AG04450 (cell line): Measurements from ENCODE around the gene SLC39A9. TPM values are rescaled to one million over a fixed set of nuclear protein-coding genes. Genes with fewer than 3 reads are reported as not detected.

Experiments
- CTCF ChIA-PET: fragments of 300-600, 350-600 bp; formaldehyde crosslinking; extraction: SDS; loops from one replicate; lab custom pipeline; 2022; ENCODE audit warnings: antibody characterized with exemption, inconsistent platforms; lab: Charles Lee
- POLR2A ChIA-PET: fragments of 350-600 bp; formaldehyde crosslinking; extraction: SDS; loops from one replicate; lab custom pipeline; 2021; ENCODE audit warnings: antibody characterized with exemption, inconsistent platforms; lab: Yijun Ruan, JAX
- DNase-seq: peaks from one replicate; pipeline ENCODE4 v3.0.0-alpha.2; 2011; ENCODE audit warnings: low read depth, low spot score
- H3K27ac ChIP-seq: one replicate; pipeline ENCODE4 v1.5.1; 2012; ENCODE audit warnings: low read depth, low read length, control low read depth
- H3K27me3 ChIP-seq: one replicate; pipeline ENCODE4 v1.6.0; 2012; ENCODE audit warnings: low read length; ENCODE audit not compliant: control insufficient read depth, insufficient read depth
- H3K4me3 ChIP-seq: 2 replicates; pipeline ENCODE4 v1.5.1; 2011; ENCODE audit warnings: mild to moderate bottlenecking, low read depth, low read length, control low read depth
- H3K9me3 ChIP-seq: 2 replicates; pipeline ENCODE4 v1.5.1; 2012; ENCODE audit warnings: low read length; ENCODE audit not compliant: control insufficient read depth, insufficient read depth
- polyA plus RNA-seq: library from polyadenylated mRNA; depleted of rRNA; stranded (reverse); fragments of >200 nt; gene quantifications from 2 replicates; pipeline ENCODE4 v1.2.3, GENCODE V29; 2011
- TF ChIP-seq, protein P1 (sequence below): IDR thresholded peaks from 2 replicates; pipeline ENCODE4 v1.5.1; 2011; ENCODE audit warnings: low read depth, low read length, control low read depth, inconsistent platforms

SLC39A9 gene
- polyA plus RNA-seq, 1 experiment, result 82.2 TPM

DNA sequence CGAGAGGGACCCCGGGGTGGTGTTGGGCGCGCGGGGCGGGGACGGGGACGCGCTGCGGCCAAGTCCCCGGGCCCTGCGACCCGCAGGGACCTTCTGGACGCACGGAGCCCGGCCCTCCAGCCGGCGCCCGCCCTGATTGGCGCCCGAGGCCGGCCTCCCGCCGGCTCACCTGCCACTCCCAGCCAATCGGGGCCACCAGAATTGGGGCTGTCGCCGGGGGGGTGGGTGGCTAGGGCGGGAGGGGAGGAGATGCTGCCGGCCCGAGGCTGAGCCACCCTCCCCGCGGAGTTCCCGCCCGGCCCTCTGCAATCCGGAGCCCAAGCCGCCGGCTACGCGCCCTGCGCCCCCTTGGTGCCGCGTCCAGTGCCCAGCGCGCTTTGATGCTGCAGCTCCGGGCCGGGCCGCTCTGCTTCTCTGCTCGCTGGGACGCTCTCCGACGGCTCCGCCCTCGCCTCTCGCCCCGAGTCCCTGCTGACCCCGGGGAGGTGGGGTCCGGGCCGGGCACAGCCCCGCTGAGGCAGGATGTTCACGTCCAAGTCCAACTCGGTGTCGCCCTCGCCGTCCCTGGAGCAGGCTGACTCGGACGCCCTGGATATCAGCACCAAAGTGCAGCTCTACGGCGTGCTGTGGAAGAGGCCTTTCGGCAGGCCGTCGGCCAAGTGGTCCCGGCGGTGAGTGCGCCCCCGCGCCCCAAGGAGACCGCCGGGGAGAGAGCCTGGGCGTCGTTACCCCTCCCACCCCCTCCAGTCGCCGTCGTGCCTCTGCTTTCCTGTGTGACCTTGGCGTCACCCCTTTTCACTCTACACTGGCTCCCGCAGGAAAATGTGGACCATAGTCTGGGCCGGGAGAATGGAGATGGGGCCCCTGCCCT is 86.2 kb downstream of the SLC39A9 start, which contains the start of gene PLEKHD1:
TSS of gene PLEKHD1 (plus strand) at position 285 of the 871 bp plus-strand sequence. CDS start at position 523, 238 bp downstream.
- CTCF ChIA-PET, result no interaction called here
- Histone ChIP-seq H3K27me3 (peaks cover 68% of the 10 kb centered on the region), H3K4me3 (peak within 1 kb of the TSS; percentile 10), H3K9me3 (no peaks in the 10 kb centered on the region), H3K27ac (no peak within 1 kb of the TSS)
- POLR2A ChIA-PET, result no interaction called here
- DNase-seq, result no peak
- TF ChIP-seq, protein P1, sequence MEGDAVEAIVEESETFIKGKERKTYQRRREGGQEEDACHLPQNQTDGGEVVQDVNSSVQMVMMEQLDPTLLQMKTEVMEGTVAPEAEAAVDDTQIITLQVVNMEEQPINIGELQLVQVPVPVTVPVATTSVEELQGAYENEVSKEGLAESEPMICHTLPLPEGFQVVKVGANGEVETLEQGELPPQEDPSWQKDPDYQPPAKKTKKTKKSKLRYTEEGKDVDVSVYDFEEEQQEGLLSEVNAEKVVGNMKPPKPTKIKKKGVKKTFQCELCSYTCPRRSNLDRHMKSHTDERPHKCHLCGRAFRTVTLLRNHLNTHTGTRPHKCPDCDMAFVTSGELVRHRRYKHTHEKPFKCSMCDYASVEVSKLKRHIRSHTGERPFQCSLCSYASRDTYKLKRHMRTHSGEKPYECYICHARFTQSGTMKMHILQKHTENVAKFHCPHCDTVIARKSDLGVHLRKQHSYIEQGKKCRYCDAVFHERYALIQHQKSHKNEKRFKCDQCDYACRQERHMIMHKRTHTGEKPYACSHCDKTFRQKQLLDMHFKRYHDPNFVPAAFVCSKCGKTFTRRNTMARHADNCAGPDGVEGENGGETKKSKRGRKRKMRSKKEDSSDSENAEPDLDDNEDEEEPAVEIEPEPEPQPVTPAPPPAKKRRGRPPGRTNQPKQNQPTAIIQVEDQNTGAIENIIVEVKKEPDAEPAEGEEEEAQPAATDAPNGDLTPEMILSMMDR, result no peak

DNA sequence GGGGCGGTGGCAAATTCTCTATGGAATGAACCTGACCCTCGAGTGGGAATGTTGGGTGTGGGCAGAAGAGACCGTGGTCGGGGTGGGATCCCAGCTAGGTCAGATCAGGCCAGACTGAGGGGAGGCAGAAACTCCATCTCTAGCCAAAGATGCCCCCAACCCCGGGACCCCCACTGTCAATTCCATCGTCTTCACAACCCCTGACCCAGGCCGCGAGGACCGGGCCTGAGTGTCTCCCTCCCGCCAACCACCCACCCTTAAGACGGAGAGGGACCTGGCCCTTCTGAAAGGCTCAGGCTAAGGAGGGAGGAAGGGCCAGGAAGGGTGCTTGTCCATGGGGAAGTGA is 86.8 kb downstream of the SLC39A9 start:
- TF ChIP-seq, protein P1, result no peak
- Histone ChIP-seq H3K4me3 (no peak overlapping the region), H3K27me3 (peaks cover 74% of the 10 kb centered on the region), H3K27ac (no peak overlapping the region), H3K9me3 (no peaks in the 10 kb centered on the region)
- ChIA-PET CTCF (no interaction called here), POLR2A (no interaction called here)
- DNase-seq, result no peak

DNA sequence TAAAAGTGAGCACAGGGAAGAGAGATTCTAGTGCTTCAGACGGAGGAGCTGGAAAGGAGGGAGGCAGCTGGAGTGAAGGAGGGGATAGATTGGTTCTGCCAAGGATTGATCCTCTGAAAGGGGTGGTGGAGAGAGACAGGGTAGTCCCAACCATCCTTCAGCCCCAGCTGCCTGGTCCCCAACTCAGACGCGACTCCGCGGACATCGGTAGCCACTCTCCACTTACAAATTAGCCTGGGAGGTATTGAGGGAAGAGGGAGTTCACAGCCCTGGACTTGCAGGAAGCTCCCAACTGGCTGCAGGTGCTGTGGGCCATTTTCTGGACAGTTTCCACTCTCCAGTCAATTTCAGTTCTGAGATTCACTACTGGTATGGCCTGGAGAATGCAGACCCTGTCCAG is 87.2 kb downstream of the SLC39A9 start:
- peaks cover 73% of the 10 kb centered on the region for H3K27me3 ChIP-seq
- no peak overlapping the region for H3K4me3 ChIP-seq
- no peaks in the 10 kb centered on the region for H3K9me3 ChIP-seq
- no peak for DNase-seq
- ChIA-PET POLR2A (no interaction called here), CTCF (interaction anchor here (1.0 kb wide), 1 partner anchor 11 kb away, joined by 3 read pairs; no protein-coding TSS in a partner anchor)
- no peak overlapping the region for H3K27ac ChIP-seq
- TF ChIP-seq, protein P1, result no peak

DNA sequence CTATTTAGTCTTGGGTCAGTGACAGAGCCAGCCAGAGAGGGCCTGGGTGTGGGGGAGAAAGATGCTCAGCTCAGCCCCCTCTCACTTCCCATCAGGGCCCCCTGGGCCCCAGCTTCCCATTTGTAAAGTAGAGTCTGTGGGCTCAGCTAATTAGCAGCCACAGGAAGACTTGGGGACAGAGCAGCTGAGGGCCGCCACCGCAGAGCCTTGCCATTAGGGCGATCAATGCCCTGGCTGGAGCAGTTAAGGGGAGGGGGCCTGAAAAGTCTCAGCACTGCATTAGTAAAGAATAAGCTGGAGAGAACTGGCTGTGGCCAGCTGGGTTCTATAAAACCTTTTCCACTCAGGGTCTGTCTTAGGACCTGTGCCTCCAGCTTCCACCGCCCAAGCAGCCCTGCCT is 88.7 kb downstream of the SLC39A9 start:
- ChIA-PET POLR2A (no interaction called here), CTCF (no interaction called here)
- no peak for DNase-seq
- Histone ChIP-seq H3K27ac (no peak overlapping the region), H3K9me3 (no peaks in the 10 kb centered on the region), H3K4me3 (no peak overlapping the region), H3K27me3 (peaks cover 72% of the 10 kb centered on the region)
- TF ChIP-seq, protein P1, result no peak

DNA sequence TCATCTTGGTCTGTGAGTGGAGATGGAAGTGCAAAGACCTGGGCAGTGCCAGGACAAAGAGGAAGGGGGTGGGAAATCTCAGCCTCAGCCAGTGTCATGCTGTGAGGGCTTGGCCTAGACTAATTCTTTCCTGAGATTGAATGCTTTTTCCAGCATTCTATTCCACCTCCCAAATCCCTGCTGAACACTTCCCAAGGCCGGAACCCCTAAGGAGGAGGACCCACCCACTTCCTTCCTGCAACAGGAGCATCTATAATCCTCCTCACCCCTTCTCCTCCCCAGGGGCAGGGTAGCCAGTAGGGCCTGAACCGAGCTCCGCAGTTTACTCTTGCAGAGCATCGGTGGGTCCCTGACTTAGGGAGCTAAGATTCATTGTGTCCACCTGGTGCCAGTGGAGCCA is 89.3 kb downstream of the SLC39A9 start:
- ChIA-PET POLR2A (no interaction called here), CTCF (no interaction called here)
- Histone ChIP-seq H3K4me3 (no peak overlapping the region), H3K9me3 (no peaks in the 10 kb centered on the region), H3K27ac (no peak overlapping the region), H3K27me3 (peaks cover 66% of the 10 kb centered on the region)
- TF ChIP-seq, protein P1, result no peak
- DNase-seq, result no peak
